A549 (cell line): ENCODE measurements around the gene SCGB1A1. TPM values are rescaled to one million over a fixed set of nuclear protein-coding genes. Genes with fewer than 3 reads are reported as not detected.

ENCODE experiments used
- ATAC-seq, 2 experiments: fragments of 200-7000 bp in 1 of 2; fragments of >200 bp in 1 of 2; cut with Nextera tagmentation in 1 of 2; cut with Tn5 transposase in 1 of 2; 3 replicates each; pipeline versions ENCODE4 v1.8.0 to v1.9.1; 2018 to 2020; ENCODE audit warnings: mild to moderate bottlenecking in 1 of 2, moderate library complexity in 1 of 2
- CTCF ChIA-PET: fragments of 300-600 bp; sonication (Branson Sonifier 250); formaldehyde crosslinking; extraction: SDS; loops from one replicate; lab custom pipeline; 2021; ENCODE audit warnings: antibody characterized with exemption, inconsistent platforms; lab: Yijun Ruan, JAX
- POLR2A ChIA-PET: fragments of 350-600 bp; formaldehyde crosslinking; extraction: SDS; loops from one replicate; lab custom pipeline; 2021; ENCODE audit warnings: antibody characterized with exemption, inconsistent platforms; lab: Yijun Ruan, JAX
- DNase-seq, 2 experiments: peaks; one replicate each; pipeline versions ENCODE4 v3.0.0 to v3.0.0-alpha.2; 2011 to 2016; ENCODE audit warnings: low read depth in 1 of 2, low spot score in 1 of 2
- FAIRE-seq: peaks from 2 replicates; lab custom pipeline; 2011; peaks lifted over from hg19 to GRCh38; lab: Jason Lieb, UNC
- H3K27ac ChIP-seq, 2 experiments: fragments of >200 bp; sonication (Bioruptor Twin); formaldehyde crosslinking; 3 replicates each; pipeline ENCODE4 v1.5.1; 2016 to 2017
- H3K4me1 ChIP-seq: fragments of >200 bp; sonication (Bioruptor Twin); formaldehyde crosslinking; 3 replicates; pipeline ENCODE4 v1.6.1; 2016
- H3K4me2 ChIP-seq: fragments of >200 bp; sonication (Bioruptor Twin); formaldehyde crosslinking; 3 replicates; pipeline ENCODE4 v1.6.1; 2016
- H3K4me3 ChIP-seq: fragments of >200 bp; sonication (Bioruptor Twin); formaldehyde crosslinking; 3 replicates; pipeline ENCODE4 v1.5.1; 2016
- H3K9me3 ChIP-seq: fragments of >200 bp; sonication (Bioruptor Twin); formaldehyde crosslinking; 3 replicates; pipeline ENCODE4 v1.6.1; 2016
- BHLHE40 ChIP-seq: IDR thresholded peaks from 2 replicates; pipeline ENCODE4 v1.6.1; 2012; ENCODE audit warnings: low read depth, low read length, inconsistent platforms
- CBX2 ChIP-seq: fragments of 200-600 bp; sonication (generic); IDR thresholded peaks from 2 replicates; pipeline ENCODE4 v1.6.1; 2016; ENCODE audit warnings: low read depth, mild to moderate bottlenecking, borderline replicate concordance
- CHD2 ChIP-seq: fragments of 150-350 bp; IDR thresholded peaks from 2 replicates; pipeline ENCODE4 v1.6.1; 2014; ENCODE audit warnings: low read length; ENCODE audit not compliant: partially characterized antibody
- CTCF ChIP-seq: fragments of >200 bp; sonication (Bioruptor Twin); formaldehyde crosslinking; IDR thresholded peaks from 3 replicates; pipeline ENCODE4 v1.5.1; 2016
- EHMT2 ChIP-seq: fragments of 200-600 bp; sonication (generic); IDR thresholded peaks from 2 replicates; pipeline ENCODE4 v1.6.1; 2016; ENCODE audit warnings: antibody characterized with exemption, low read depth, mild to moderate bottlenecking, moderate library complexity
- ELK1 ChIP-seq: fragments of 150-350 bp; IDR thresholded peaks from 2 replicates; pipeline ENCODE4 v1.6.1; 2014; ENCODE audit warnings: low read depth, mild to moderate bottlenecking, low read length
- FOSL2 ChIP-seq, 2 experiments: fragments of 450-650 bp in 1 of 2; fragments of >200 bp in 1 of 2; sonication (Bioruptor Twin) in 1 of 2; formaldehyde crosslinking; IDR thresholded peaks; 2 replicates each; pipeline versions ENCODE4 v1.5.0 to v1.6.1; 2016 to 2020; ENCODE audit warnings: mild to moderate bottlenecking in 1 of 2, moderate library complexity in 1 of 2
- FOXS1 ChIP-seq: fragments of 250-450 bp; sonication (Bioruptor Pico); IDR thresholded peaks from 2 replicates; pipeline ENCODE4 v1.5.0; 2020; ENCODE audit warnings: mild to moderate bottlenecking, moderate library complexity
- HES2 ChIP-seq: fragments of >200 bp; sonication (Bioruptor Twin); formaldehyde crosslinking; IDR thresholded peaks from 2 replicates; pipeline ENCODE4 v1.6.1; 2016
- HMGXB4 ChIP-seq: fragments of 250-450 bp; sonication (Bioruptor Pico); IDR thresholded peaks from 2 replicates; pipeline ENCODE4 v1.5.0; 2021; ENCODE audit warnings: mild to moderate bottlenecking, moderate library complexity, borderline replicate concordance
- HOXA7 ChIP-seq: fragments of 250-450 bp; sonication (Bioruptor Pico); IDR thresholded peaks from 2 replicates; pipeline ENCODE4 v1.5.0; 2020; ENCODE audit warnings: mild to moderate bottlenecking, moderate library complexity
- KDM1A ChIP-seq: fragments of 200-600 bp; sonication (generic); IDR thresholded peaks from 2 replicates; pipeline ENCODE4 v1.6.1; 2016; ENCODE audit warnings: low read depth, mild to moderate bottlenecking
- MAFK ChIP-seq: fragments of 450-650 bp; IDR thresholded peaks from 2 replicates; pipeline ENCODE4 v1.6.1; 2014; ENCODE audit not compliant: partially characterized antibody
- MYC ChIP-seq: IDR thresholded peaks from 2 replicates; pipeline ENCODE4 v1.6.1; 2012; ENCODE audit warnings: mild to moderate bottlenecking, inconsistent platforms, low read length, improper control_type of control experiment, borderline replicate concordance
- NR3C1 ChIP-seq: fragments of >200 bp; sonication (Bioruptor Twin); formaldehyde crosslinking; IDR thresholded peaks from 3 replicates; pipeline ENCODE4 v1.6.1; 2017
- PBX3 ChIP-seq: IDR thresholded peaks from 2 replicates; pipeline ENCODE4 v1.6.1; 2012
- PHF8 ChIP-seq: fragments of 200-600 bp; sonication (generic); IDR thresholded peaks from 2 replicates; pipeline ENCODE4 v1.6.1; 2016; ENCODE audit warnings: low read depth, mild to moderate bottlenecking, antibody characterized with exemption, moderate library complexity, borderline replicate concordance
- POLR2A ChIP-seq: IDR thresholded peaks from 2 replicates; pipeline ENCODE4 v1.6.1; 2012; ENCODE audit warnings: mild to moderate bottlenecking, low read length
- POLR2AphosphoS2 ChIP-seq: conservative IDR thresholded peaks from 2 replicates; pipeline ENCODE4 v1.6.1; 2012; ENCODE audit warnings: low read length, improper control_type of control experiment, inconsistent platforms
- RCOR1 ChIP-seq: fragments of 150-350 bp; IDR thresholded peaks from 2 replicates; pipeline ENCODE4 v1.6.1; 2014; ENCODE audit warnings: antibody characterized with exemption, low read length, low read depth
- RFX5 ChIP-seq: fragments of 450-650 bp; IDR thresholded peaks from 2 replicates; pipeline ENCODE4 v1.7.1; 2014; ENCODE audit warnings: antibody characterized with exemption, mild to moderate bottlenecking, moderate library complexity
- RNF2 ChIP-seq: fragments of 200-600 bp; sonication (generic); IDR thresholded peaks from 2 replicates; pipeline ENCODE4 v1.6.1; 2016; ENCODE audit warnings: low read depth, mild to moderate bottlenecking, antibody characterized with exemption, moderate library complexity, borderline replicate concordance
- ZFP36 ChIP-seq: fragments of 450-650 bp; IDR thresholded peaks from 2 replicates; pipeline ENCODE4 v1.6.1; 2014; ENCODE audit warnings: borderline replicate concordance; ENCODE audit not compliant: partially characterized antibody
- ZSCAN20 ChIP-seq: fragments of 250-450 bp; sonication (Bioruptor Pico); IDR thresholded peaks from 2 replicates; pipeline ENCODE4 v1.8.0; 2022; ENCODE audit warnings: mild to moderate bottlenecking, moderate library complexity
- WGBS: methylation state at CpG from one replicate; pipeline ENCODE4 v1.1.6; 2017; ENCODE audit errors: missing lambda C conversion rate; 5-methylcytosine and 5-hydroxymethylcytosine counted together
- polyA plus RNA-seq, 4 experiments: library from polyadenylated mRNA; depleted of rRNA in 3 of 4; stranded (reverse); fragments of >200 nt; fragmentation: RNase III in 1 of 4; extraction: RNeasy Plus Mini Kit Qiagen cat#74134 plus additional on column Dnase treatment in 1 of 4; gene quantifications; 2 replicates in 3 of 4; 3 replicates in 1 of 4; pipeline ENCODE4 v1.2.3, GENCODE V29; 2011 to 2017

Gene SCGB1A1
- polyA plus RNA-seq, 2 of the 4 experiments (the other 2 are of a cell fraction): 0.47 TPM; not detected in 1

- H3K27ac ChIP-seq: no peak overlapping the region
- H3K4me2 ChIP-seq: no peak overlapping the region
- WGBS: 95% methylated on average over 1 of the region's 1 CpG
- TF ChIP-seq POLR2AphosphoS2: no peak
- TF ChIP-seq CBX2: no peak
- TF ChIP-seq ZSCAN20 (CRISPR knock-in tag): no peak
- no peak for TF ChIP-seq HMGXB4
- TF ChIP-seq MYC: no peak
- no peak for TF ChIP-seq CHD2
- TF ChIP-seq RFX5: no peak
- TF ChIP-seq, all 56 proteins: peak for 0
- no peaks in the 10 kb centered on the region for H3K9me3 ChIP-seq
- CTCF ChIA-PET: interaction anchor here (0.8 to 8.3 kb wide), 13 partner anchors 7 to 174 kb away, joined by 3 to 201 read pairs (median 7); partner anchors contain the start of gene AHNAK
- ATAC-seq (no peak), FAIRE-seq (no peak), DNase-seq (no peak)
- POLR2A ChIA-PET: no interaction called here
- H3K4me3 ChIP-seq: no peak overlapping the region
- H3K4me1 ChIP-seq: peaks cover 18% of the 10 kb centered on the region
These were observed 28.1 kb upstream of the SCGB1A1 start for GRCh38 chr11:62390722-62391121.

- 92% methylated on average over 16 of the region's 16 CpGs for WGBS
- no peak overlapping the region for H3K4me2 ChIP-seq
- FAIRE-seq (no peak), DNase-seq (no peak), ATAC-seq (no peak)
- H3K4me1 ChIP-seq: peaks cover 18% of the 10 kb centered on the region
- H3K27ac ChIP-seq: no peak overlapping the region
- ChIA-PET POLR2A (no interaction called here), CTCF (interaction anchor here (0.6 to 8.3 kb wide), 18 partner anchors 9 to 594 kb away, joined by 3 to 201 read pairs (median 6); partner anchors contain the start of genes AHNAK, ASRGL1 and LRRN4CL)
- TF ChIP-seq FOXS1 (CRISPR knock-in tag) (no peak), POLR2A (no peak), HOXA7 (CRISPR knock-in tag) (no peak), CTCF (no peak), HES2 (no peak), PBX3 (no peak), RNF2 (no peak), ELK1 (no peak), ZFP36 (no peak), MAFK (no peak), PHF8 (no peak), RCOR1 (no peak), BHLHE40 (no peak), FOSL2 (IDR thresholded peaks at IDR 0.05) (no peak), FOSL2 (CRISPR knock-in tag; IDR thresholded peaks at IDR 0.05) (no peak), HMGXB4 (no peak), KDM1A (no peak), NR3C1 (no peak), EHMT2 (no peak)
- H3K4me3 ChIP-seq: no peak overlapping the region
- H3K9me3 ChIP-seq: no peaks in the 10 kb centered on the region
These were observed 27.0 kb upstream of the SCGB1A1 start for GRCh38 chr11:62391642-62392425.
